Activated CD4-positive, alpha-beta T cell treated with anti-CD3 and anti-CD28 coated beads, Interleukin-2, amount 10 ng/mL, durations not matched to agents 7 days and 5 days (primary cell): ENCODE data around the gene ACADSB. TPM values are rescaled to one million over a fixed set of nuclear protein-coding genes. Genes with fewer than 3 reads are reported as not detected.

Experiments
- CTCF ChIA-PET: fragments of 350-600 bp; sonication (Branson Sonifier 250); formaldehyde crosslinking; loops from one replicate; lab custom pipeline; 2021; ENCODE audit warnings: antibody characterized with exemption; lab: Charles Lee
- POLR2A ChIA-PET: fragments of 350-600 bp; sonication (Branson Sonifier 250); formaldehyde crosslinking; loops from one replicate; lab custom pipeline; 2021; ENCODE audit warnings: antibody characterized with exemption; lab: Charles Lee
- DNase-seq: peaks from one replicate; pipeline ENCODE4 v3.0.0-alpha.2; 2020
- H3K27ac Mint-ChIP-seq: one replicate; pipeline ENCODE4 v1.8.0; 2021; ENCODE audit warnings: mild to moderate bottlenecking, moderate library complexity, mixed read lengths
- H3K27me3 Mint-ChIP-seq: one replicate; pipeline ENCODE4 v1.8.0; 2021; ENCODE audit warnings: mixed read lengths
- H3K36me3 Mint-ChIP-seq: one replicate; pipeline ENCODE4 v1.8.0; 2021; ENCODE audit warnings: low read depth, mixed read lengths
- H3K4me1 Mint-ChIP-seq: one replicate; pipeline ENCODE4 v1.8.0; 2021; ENCODE audit warnings: mixed read lengths
- H3K4me3 Mint-ChIP-seq: one replicate; pipeline ENCODE4 v1.8.0; 2021; ENCODE audit warnings: mild to moderate bottlenecking, moderate library complexity, mixed read lengths
- H3K9me3 Mint-ChIP-seq: one replicate; pipeline ENCODE4 v1.8.0; 2021; ENCODE audit warnings: mixed read lengths
- total RNA-seq, 2 experiments: library from RNA; stranded (reverse); gene quantifications; one replicate each; pipeline ENCODE4 v1.2.3, GENCODE V29; 2021

ACADSB gene
- total RNA-seq, 2 experiments from 2014 or later: 21.4 to 25.1 TPM

DNA sequence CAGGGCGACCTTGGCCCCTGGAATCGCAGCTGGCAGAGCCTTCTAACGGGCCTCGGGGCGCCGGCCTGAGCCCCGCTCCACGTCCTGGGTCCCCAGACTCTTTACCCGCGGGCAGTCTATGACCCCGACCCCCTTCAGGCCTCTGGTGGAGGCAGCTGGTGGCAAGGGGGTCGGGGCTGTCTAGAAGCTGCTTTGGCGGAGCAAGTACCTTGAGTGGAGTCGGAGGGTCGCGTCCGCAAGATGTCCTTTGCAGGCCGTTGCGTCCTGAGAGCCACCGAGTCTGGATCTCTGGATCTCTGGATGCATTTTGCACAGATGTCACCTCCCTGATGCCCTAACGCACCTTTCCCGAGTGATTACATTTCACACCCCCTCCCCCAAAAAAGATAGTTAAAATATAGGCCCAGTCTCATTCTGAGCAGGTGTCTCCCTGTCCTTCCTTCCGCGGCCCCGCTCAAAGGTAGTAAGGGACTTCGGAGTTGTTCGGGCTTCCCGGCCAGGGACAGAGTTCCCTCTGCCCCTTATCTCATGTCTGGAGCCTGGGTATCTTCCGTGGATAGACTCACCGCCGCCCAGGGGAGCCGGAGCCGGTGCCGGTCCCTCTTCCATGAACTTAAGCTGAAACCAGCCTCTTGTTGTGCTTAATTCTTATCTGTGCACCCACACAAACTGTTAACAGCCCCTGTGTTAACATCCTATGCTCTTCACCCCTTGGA, 457 bp downstream of the ACADSB start:
- H3K27me3 Mint-ChIP-seq: no peaks in the 10 kb centered on the region
- peaks cover 10% of the 10 kb centered on the region for H3K36me3 Mint-ChIP-seq
- POLR2A ChIA-PET: no interaction called here
- H3K9me3 Mint-ChIP-seq: no peaks in the 10 kb centered on the region
- DNase-seq: peak; percentile 16
- CTCF ChIA-PET: no interaction called here
- H3K4me3 Mint-ChIP-seq: peak overlapping the region; percentile 92
- H3K27ac Mint-ChIP-seq: peak overlapping the region; percentile 100
- peaks cover 40% of the 10 kb centered on the region for H3K4me1 Mint-ChIP-seq

DNA sequence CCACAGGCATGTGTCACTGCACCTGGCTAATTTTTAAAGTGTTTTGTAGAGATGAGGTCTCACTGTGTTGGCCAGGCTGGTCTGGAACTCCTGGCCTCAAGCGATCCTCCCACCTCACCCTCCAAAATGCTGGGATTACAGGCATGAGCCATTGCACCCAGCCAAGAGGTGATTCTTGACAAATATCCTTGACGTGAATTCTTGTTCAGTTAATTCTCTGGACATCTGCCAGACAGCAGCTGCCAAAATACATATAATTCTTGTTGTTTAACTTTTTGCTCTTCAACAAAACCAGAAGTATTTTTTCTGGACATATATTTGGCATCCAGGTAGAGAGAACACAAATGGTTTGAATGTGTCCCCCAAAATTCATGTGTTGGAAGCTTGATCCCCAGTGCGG, 3.2 kb downstream of the ACADSB start:
- peaks cover 22% of the 10 kb centered on the region for H3K4me1 Mint-ChIP-seq
- DNase-seq: no peak
- no peaks in the 10 kb centered on the region for H3K9me3 Mint-ChIP-seq
- ChIA-PET POLR2A (no interaction called here), CTCF (no interaction called here)
- H3K27ac Mint-ChIP-seq: no peak overlapping the region
- peaks cover 13% of the 10 kb centered on the region for H3K36me3 Mint-ChIP-seq
- H3K27me3 Mint-ChIP-seq: no peaks in the 10 kb centered on the region
- no peak overlapping the region for H3K4me3 Mint-ChIP-seq

DNA sequence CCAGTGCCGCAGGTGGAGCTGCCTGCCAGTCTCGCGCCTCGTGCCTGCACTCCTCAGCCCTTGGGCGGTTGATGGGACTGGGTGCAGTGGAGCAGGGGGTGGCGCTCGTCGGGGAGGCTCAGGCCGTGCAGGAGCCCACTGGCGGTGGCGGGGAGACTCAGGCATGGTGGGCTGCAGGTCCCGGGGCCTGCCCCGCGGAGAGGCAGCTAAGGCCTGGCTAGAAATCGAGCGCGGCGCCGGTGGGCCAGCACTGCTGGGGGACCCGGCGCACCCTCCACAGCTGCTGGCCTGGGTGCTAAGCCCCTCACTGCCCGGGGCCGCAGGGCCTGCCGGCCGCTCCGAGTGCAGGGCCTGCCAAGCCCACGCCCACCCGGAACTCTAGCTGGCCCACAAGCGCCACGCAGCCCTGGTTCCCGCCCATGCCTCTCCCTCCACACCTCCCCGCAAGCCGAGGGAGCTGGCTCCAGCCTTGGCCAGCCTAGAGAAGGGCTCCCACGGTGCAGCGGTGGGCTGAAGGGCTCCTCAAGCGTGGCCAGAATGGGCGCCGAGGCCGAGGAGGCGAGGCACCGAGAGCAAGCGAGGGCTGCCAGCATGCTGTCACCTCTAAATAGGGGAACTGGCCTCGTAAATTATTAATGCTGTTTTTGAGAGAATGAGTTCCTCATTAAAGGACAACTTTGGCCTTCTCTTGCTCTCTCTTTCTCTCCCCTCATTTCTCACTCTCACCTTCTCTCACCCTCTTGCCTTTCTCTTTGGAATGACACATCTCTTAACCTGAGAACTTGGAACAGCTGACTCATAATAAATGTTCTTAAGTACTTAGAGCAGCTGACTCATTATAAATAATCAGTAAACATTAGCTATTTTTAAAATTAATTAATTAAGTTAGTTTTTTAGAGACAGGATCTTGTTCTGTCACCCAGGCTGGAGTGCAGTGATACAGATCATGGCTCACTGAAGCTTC, 4.9 kb downstream of the ACADSB start:
- Mint-ChIP-seq H3K4me3 (no peak overlapping the region), H3K4me1 (peaks cover 14% of the 10 kb centered on the region), H3K36me3 (peaks cover 9% of the 10 kb centered on the region), H3K9me3 (no peaks in the 10 kb centered on the region), H3K27me3 (no peaks in the 10 kb centered on the region), H3K27ac (no peak overlapping the region)
- POLR2A ChIA-PET: interaction anchor here (0.5 kb wide), 1 partner anchor 1792 kb away, joined by 3 read pairs; no protein-coding TSS in a partner anchor
- DNase-seq: no peak
- CTCF ChIA-PET: no interaction called here

DNA sequence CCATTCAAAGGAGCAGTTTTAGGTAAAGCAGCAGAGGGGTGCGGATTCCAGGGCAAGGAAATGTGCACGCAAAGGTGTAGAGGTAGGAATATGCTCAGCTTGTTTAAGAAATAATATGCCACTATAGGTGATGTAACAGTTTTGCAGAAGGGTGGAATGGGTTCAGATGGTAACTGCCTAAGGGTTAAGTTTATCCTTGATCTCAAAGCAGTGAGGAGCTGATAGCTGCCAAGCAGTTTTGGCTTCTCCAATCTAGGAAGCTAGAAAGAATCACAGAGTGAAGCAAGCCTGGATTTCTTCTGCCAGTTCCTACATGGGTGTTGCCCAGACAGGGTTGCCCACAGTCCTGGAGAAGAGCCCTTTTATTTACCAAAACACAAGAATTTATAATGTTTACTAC, 6.0 kb downstream of the ACADSB start:
- POLR2A ChIA-PET: no interaction called here
- H3K4me1 Mint-ChIP-seq: peaks cover 8% of the 10 kb centered on the region
- no peak overlapping the region for H3K27ac Mint-ChIP-seq
- DNase-seq: no peak
- H3K9me3 Mint-ChIP-seq: no peaks in the 10 kb centered on the region
- H3K4me3 Mint-ChIP-seq: no peak overlapping the region
- CTCF ChIA-PET: no interaction called here
- H3K36me3 Mint-ChIP-seq: peaks cover 9% of the 10 kb centered on the region
- no peaks in the 10 kb centered on the region for H3K27me3 Mint-ChIP-seq

DNA sequence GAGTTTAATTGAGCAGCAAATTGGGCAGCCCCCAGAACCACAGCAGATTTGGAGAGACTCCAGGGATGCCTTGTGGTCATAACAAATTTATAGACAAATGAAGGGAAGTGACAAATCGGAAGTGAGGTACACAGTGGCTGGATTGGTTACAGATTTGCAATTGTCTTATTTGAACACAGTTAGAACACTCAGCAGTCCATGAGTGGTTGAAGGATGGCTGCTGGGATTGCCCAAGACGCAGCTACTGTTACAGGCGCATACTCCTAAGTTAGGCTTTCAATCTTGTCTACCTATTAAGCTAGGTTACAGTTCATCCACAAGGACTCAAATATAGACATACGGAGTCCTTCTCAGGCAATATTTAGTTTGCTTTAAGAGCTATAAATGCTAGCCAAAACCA, 7.4 kb downstream of the ACADSB start:
- no peaks in the 10 kb centered on the region for H3K27me3 Mint-ChIP-seq
- H3K9me3 Mint-ChIP-seq: no peaks in the 10 kb centered on the region
- CTCF ChIA-PET: no interaction called here
- H3K4me3 Mint-ChIP-seq: no peak overlapping the region
- H3K36me3 Mint-ChIP-seq: peaks cover 9% of the 10 kb centered on the region
- DNase-seq: no peak
- POLR2A ChIA-PET: interaction anchor here (0.6 kb wide), 1 partner anchor 37 kb away, joined by 3 read pairs; no protein-coding TSS in a partner anchor
- no peaks in the 10 kb centered on the region for H3K4me1 Mint-ChIP-seq
- H3K27ac Mint-ChIP-seq: no peak overlapping the region

DNA sequence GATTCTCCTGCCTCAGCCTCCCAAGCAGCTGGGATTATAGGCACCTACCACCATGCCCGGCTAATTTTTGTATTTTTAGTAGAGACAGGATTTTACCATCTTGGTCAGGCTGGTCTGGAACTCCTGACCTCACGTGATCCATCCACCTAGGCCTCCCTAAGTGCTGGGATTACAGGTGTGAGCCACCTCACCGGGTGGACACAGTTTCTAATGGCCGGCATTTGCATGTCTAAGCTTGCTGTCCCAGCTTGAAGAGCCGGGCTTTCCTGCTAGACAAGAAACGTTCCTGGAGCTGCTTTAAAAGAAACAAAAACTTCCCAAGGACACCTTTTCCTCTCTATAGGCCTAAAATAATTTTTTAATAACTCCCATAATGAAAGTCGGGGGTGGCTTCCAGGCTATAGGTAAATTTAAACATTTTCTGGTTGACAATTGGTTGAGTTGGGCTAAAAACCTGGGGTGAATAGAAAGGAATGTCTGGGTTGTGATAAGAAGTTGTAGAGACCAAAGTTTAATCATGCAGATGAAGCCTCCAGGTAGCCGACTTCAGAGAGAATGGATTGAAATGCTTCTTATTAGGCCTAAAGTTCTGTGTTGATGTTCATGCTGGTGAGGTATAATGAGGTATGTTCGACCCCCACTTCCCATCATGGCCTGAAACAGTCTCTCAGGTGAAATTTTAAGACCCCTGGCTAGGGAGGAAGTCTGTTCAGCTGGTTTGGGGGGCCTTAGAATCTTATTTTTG, 8.8 kb downstream of the ACADSB start:
- CTCF ChIA-PET: interaction anchor here (1.0 kb wide), 1 partner anchor 21 kb away, joined by 3 read pairs; no protein-coding TSS in a partner anchor
- POLR2A ChIA-PET: no interaction called here
- Mint-ChIP-seq H3K9me3 (no peaks in the 10 kb centered on the region), H3K36me3 (peaks cover 4% of the 10 kb centered on the region), H3K4me1 (peaks cover 2% of the 10 kb centered on the region), H3K27ac (no peak overlapping the region), H3K27me3 (no peaks in the 10 kb centered on the region), H3K4me3 (no peak overlapping the region)
- DNase-seq: no peak

DNA sequence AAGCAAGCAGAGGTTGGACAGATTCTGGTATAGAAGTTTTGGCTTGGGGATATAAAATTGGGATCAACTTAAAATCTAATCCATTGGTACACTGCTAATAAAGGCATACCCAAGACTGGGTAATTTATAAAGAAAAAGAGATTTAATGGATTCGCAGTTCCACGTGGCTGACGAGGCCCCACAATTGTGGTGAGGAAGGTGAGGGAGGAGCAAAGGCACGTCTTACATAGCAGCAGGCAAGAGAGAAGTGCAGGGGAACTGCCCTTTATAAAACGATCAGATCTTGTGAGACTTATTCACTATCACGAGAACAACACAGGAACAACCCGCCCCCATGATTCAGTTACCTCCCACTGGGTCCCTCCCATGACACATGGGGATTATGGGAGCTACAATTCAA, 9.7 kb downstream of the ACADSB start:
- peaks cover 2% of the 10 kb centered on the region for H3K4me1 Mint-ChIP-seq
- H3K27ac Mint-ChIP-seq: no peak overlapping the region
- H3K36me3 Mint-ChIP-seq: peaks cover 4% of the 10 kb centered on the region
- DNase-seq: no peak
- H3K27me3 Mint-ChIP-seq: no peaks in the 10 kb centered on the region
- POLR2A ChIA-PET: no interaction called here
- CTCF ChIA-PET: interaction anchor here (1.0 kb wide), 1 partner anchor 20 kb away, joined by 3 read pairs; no protein-coding TSS in a partner anchor
- no peak overlapping the region for H3K4me3 Mint-ChIP-seq
- no peaks in the 10 kb centered on the region for H3K9me3 Mint-ChIP-seq

DNA sequence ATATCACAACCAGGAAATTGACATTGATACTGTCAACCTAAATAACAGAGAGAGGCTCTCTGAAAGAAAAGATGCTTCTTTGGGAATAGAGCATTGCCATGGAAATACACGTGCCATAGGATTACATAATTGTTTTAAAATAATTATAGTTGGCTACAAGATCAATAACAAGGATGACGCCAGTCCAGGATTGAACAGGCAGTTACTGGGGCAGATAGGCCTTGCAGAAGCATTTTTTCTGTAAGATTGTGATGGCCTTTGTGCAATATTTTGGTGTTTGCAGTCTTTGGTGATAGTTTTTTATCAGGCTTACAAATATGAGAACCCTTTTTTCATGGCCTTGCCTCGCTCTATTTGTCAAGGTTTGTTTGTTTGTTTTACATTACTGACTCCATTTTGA, 10.5 kb downstream of the ACADSB start:
- no peak for DNase-seq
- Mint-ChIP-seq H3K4me1 (peaks cover 6% of the 10 kb centered on the region), H3K36me3 (peaks cover 2% of the 10 kb centered on the region), H3K27me3 (no peaks in the 10 kb centered on the region), H3K9me3 (no peaks in the 10 kb centered on the region), H3K27ac (no peak overlapping the region), H3K4me3 (no peak overlapping the region)
- ChIA-PET POLR2A (no interaction called here), CTCF (interaction anchor here (1.4 kb wide), 1 partner anchor 9 kb away, joined by 4 read pairs; no protein-coding TSS in a partner anchor)

DNA sequence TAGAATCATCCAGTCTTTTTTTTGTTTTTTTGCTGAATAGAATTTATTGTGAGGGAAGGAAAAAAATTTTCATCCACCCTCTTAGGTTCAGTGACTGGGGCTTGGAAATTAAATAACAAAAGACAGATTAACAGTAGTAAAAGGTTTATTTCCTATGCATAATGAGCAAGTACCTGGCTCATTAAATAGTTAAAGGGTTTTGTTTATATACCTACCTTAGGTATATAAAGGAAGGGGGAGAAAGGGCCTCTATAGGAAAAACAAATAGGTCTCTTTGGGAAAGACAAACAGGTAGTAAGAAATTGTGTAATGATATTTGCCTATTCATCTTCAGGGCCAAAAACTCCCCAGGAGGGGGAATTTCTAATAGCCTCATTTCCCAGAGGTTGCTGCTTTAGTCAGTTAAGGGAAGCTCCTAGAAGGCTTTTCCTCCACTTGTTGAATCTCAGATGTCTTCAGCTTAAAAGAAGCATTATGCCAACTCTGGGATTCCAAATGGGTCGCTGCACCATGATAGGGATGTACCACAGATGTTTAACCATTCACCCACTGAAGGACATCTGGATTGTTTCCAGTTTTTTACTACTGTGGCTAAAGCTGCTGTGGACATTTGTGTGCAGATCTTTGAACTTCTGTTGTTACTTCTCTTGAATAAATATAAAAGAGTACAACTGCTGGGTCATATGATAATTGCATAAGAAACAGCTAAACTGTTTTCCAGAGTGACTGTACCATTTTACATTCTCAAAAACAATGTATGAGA, 11.3 kb downstream of the ACADSB start:
- Mint-ChIP-seq H3K27me3 (no peaks in the 10 kb centered on the region), H3K36me3 (peaks cover 2% of the 10 kb centered on the region), H3K9me3 (no peaks in the 10 kb centered on the region), H3K4me1 (peaks cover 13% of the 10 kb centered on the region), H3K27ac (no peak overlapping the region), H3K4me3 (no peak overlapping the region)
- no peak for DNase-seq
- CTCF ChIA-PET: interaction anchor here (1.4 kb wide), 2 partner anchors 9 to 10 kb away, joined by 4 to 7 read pairs; no protein-coding TSS in a partner anchor
- POLR2A ChIA-PET: no interaction called here

DNA sequence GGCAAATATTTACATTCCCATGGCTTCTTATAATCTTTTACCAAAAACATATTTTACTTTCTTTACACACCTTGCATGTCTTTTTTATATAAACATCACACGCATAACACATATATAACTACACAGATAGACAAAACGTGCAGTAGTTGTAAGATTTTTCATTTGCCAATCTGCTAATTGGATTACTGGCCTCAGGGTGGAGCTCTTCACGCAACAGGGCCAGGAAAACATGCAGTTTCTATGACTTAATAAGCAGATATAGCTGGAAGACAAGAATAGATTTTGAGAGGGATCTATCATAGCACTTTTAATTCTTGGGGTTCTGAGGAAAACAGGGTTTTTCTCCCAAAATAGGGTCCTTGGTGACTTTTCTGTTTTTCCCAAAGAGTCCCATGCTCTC, 12.7 kb downstream of the ACADSB start:
- H3K9me3 Mint-ChIP-seq: no peaks in the 10 kb centered on the region
- H3K27ac Mint-ChIP-seq: no peak overlapping the region
- no peak overlapping the region for H3K4me3 Mint-ChIP-seq
- H3K36me3 Mint-ChIP-seq: no peaks in the 10 kb centered on the region
- no peak for DNase-seq
- H3K27me3 Mint-ChIP-seq: no peaks in the 10 kb centered on the region
- H3K4me1 Mint-ChIP-seq: peaks cover 13% of the 10 kb centered on the region
- ChIA-PET POLR2A (no interaction called here), CTCF (interaction anchor here (0.6 kb wide), 1 partner anchor 32 kb away, joined by 3 read pairs; no protein-coding TSS in a partner anchor)

DNA sequence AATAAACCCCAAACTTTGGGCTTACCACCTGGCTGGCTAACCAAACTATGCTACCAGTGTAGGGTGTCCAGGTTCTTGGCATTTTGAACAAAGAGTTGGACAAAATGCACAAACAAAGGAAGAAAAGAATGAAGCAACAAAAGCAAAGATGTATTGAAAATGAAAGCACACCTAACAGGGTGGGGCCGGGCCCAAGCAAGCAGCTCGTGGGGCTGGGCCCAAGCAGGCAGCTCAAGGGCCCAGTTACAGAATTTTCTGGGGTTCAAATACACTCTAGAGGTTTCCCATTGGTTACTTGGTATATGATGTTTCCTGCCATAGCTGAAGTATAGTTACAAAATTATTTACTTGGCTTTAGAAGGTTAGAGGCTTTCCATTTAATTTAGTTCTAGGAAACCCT, 15.7 kb downstream of the ACADSB start:
- no peaks in the 10 kb centered on the region for H3K9me3 Mint-ChIP-seq
- H3K4me1 Mint-ChIP-seq: peaks cover 13% of the 10 kb centered on the region
- no peak overlapping the region for H3K27ac Mint-ChIP-seq
- DNase-seq: no peak
- H3K4me3 Mint-ChIP-seq: no peak overlapping the region
- ChIA-PET CTCF (no interaction called here), POLR2A (no interaction called here)
- H3K36me3 Mint-ChIP-seq: no peaks in the 10 kb centered on the region
- no peaks in the 10 kb centered on the region for H3K27me3 Mint-ChIP-seq

DNA sequence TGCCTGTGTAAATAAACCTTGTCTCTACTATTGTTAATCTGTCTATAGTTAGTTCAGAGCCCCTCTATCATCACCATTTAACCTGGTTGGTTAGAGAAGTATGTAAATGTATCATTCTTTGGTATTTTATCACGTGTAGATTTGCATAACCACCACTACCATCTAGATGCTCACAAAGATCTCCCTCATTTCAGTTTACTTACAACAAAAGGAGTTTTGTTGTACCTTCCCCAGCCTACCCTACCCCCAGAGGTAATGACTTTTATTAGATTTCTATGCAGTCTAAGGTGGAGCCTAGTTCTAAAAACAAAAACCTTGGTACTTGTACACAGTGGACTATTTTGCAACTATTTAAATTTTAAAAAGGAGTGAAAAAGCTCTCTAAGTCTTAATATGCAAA, 17.5 kb downstream of the ACADSB start:
- no peak for DNase-seq
- Mint-ChIP-seq H3K4me1 (peaks cover 12% of the 10 kb centered on the region), H3K27ac (no peak overlapping the region), H3K9me3 (no peaks in the 10 kb centered on the region), H3K36me3 (no peaks in the 10 kb centered on the region), H3K4me3 (no peak overlapping the region), H3K27me3 (no peaks in the 10 kb centered on the region)
- ChIA-PET POLR2A (no interaction called here), CTCF (no interaction called here)
